ENCODE results near the gene SIDT2. TPM values are rescaled to one million over a fixed set of nuclear protein-coding genes. Genes with fewer than 3 reads are reported as not detected.
A peak's percentile ranks its signal among the peaks of the same experiment; 100 is the strongest.

SIDT2 gene
- total RNA-seq, 4 donors from 2014 or later = 72.6 to 132 (median 125) TPM

- Histone ChIP-seq H3K27ac (no peak overlapping the region), H3K27me3 (no peaks in the 10 kb centered on the region), H3K4me1 (peaks cover 0 to 55% (median 19%) of the 10 kb centered on the region in 4 donors), H3K9me3 (no peaks in the 10 kb centered on the region), H3K36me3 (peaks cover 2 to 72% (median 9%) of the 10 kb centered on the region in 3 donors), H3K4me3 (no peak overlapping the region)
- DNase-seq (ENCODE audit: low spot score in 2 of 2) = peak in 1 of 2 donors; percentile 5
- WGBS, 2 donors = 85 to 92% methylated on average over 11 of the region's 11 CpGs
- TF ChIP-seq POLR2A (IDR thresholded peaks at IDR 0.05) (no peak), CTCF (IDR thresholded peaks at IDR 0.05) (no peak), EP300 (IDR thresholded peaks at IDR 0.05) (no peak)
Observed at GRCh38 chr11:117183724-117184349, 5.3 kb downstream of the SIDT2 start.

- peak overlapping the region in 3 of 4 donors; percentile 38 to 68 (median 64) for H3K27ac ChIP-seq
- H3K4me3 ChIP-seq = no peak overlapping the region
- peaks cover 0 to 41% (median 7%) of the 10 kb centered on the region in 4 donors for H3K4me1 ChIP-seq
- TF ChIP-seq EP300 (IDR thresholded peaks at IDR 0.05) (peak in 1 of 2 donors; percentile 45), CTCF (IDR thresholded peaks at IDR 0.05) (no peak), POLR2A (IDR thresholded peaks at IDR 0.05) (no peak)
- H3K36me3 ChIP-seq = peaks cover 2 to 92% (median 23%) of the 10 kb centered on the region in 3 donors
- H3K27me3 ChIP-seq = no peaks in the 10 kb centered on the region
- no peaks in the 10 kb centered on the region for H3K9me3 ChIP-seq
- no peak for DNase-seq (ENCODE audit: low spot score in 2 of 2)
- 80 to 86% methylated on average over 5 of the region's 5 CpGs for WGBS, 2 donors
Observed at GRCh38 chr11:117185736-117186430, 7.3 kb downstream of the SIDT2 start.

GRCh38 chr11:117186431-117186761 lies 7.9 kb downstream of the SIDT2 start:
- peaks cover 2 to 97% (median 24%) of the 10 kb centered on the region in 3 donors for H3K36me3 ChIP-seq
- no peak overlapping the region for H3K4me3 ChIP-seq
- peak overlapping the region in 3 of 4 donors; percentile 38 to 68 (median 64) for H3K27ac ChIP-seq
- no peaks in the 10 kb centered on the region for H3K9me3 ChIP-seq
- H3K27me3 ChIP-seq = no peaks in the 10 kb centered on the region
- 89 to 100% methylated on average over 4 of the region's 4 CpGs for WGBS, 2 donors
- TF ChIP-seq EP300 (IDR thresholded peaks at IDR 0.05) (no peak), CTCF (IDR thresholded peaks at IDR 0.05) (no peak), POLR2A (IDR thresholded peaks at IDR 0.05) (no peak)
- peak in 1 of 2 donors; percentile 3 for DNase-seq (ENCODE audit: low spot score in 2 of 2)
- peaks cover 0 to 36% (median 3%) of the 10 kb centered on the region in 4 donors for H3K4me1 ChIP-seq

- Histone ChIP-seq H3K27me3 (no peaks in the 10 kb centered on the region), H3K4me1 (peaks cover 0 to 29% (median 3%) of the 10 kb centered on the region in 4 donors), H3K36me3 (peaks cover 2 to 99% (median 23%) of the 10 kb centered on the region in 3 donors), H3K9me3 (no peaks in the 10 kb centered on the region), H3K4me3 (no peak overlapping the region), H3K27ac (peak overlapping the region in 3 of 4 donors; percentile 38 to 68 (median 64))
- DNase-seq (ENCODE audit: low spot score in 2 of 2) = peak in 1 of 2 donors; percentile 12
- TF ChIP-seq POLR2A (IDR thresholded peaks at IDR 0.05) (no peak), EP300 (IDR thresholded peaks at IDR 0.05) (no peak), CTCF (IDR thresholded peaks at IDR 0.05) (no peak)
- WGBS, 2 donors = 38 to 40% methylated on average over 5 to 6 of the region's 6 CpGs
Observed at GRCh38 chr11:117187007-117187406, 8.5 kb downstream of the SIDT2 start.

- H3K4me1 ChIP-seq = peaks cover 0 to 25% (median 3%) of the 10 kb centered on the region in 4 donors
- H3K36me3 ChIP-seq = peaks cover 2 to 99% (median 19%) of the 10 kb centered on the region in 3 donors
- no peaks in the 10 kb centered on the region for H3K9me3 ChIP-seq
- H3K4me3 ChIP-seq = no peak overlapping the region
- 77 to 79% methylated on average over 13 of the region's 13 CpGs for WGBS, 2 donors
- TF ChIP-seq POLR2A (IDR thresholded peaks at IDR 0.05) = no peak
- no peak for TF ChIP-seq CTCF (IDR thresholded peaks at IDR 0.05)
- no peak for TF ChIP-seq EP300 (IDR thresholded peaks at IDR 0.05)
- H3K27me3 ChIP-seq = no peaks in the 10 kb centered on the region
- DNase-seq (ENCODE audit: low spot score in 2 of 2) = peak in 1 of 2 donors; percentile 12
- peak overlapping the region in 3 of 4 donors; percentile 38 to 68 (median 64) for H3K27ac ChIP-seq
Observed at GRCh38 chr11:117187428-117187798, 8.9 kb downstream of the SIDT2 start.

Data from tibial nerve (tissue), 4 donors.